ENCODE data around the gene TTC23.
"Not testable (repeated sequence)": the region's sequence is repeated elsewhere in the genome, so short reads cannot be mapped to it uniquely, and the experiment has no call there.

The TTC23 gene

DNA sequence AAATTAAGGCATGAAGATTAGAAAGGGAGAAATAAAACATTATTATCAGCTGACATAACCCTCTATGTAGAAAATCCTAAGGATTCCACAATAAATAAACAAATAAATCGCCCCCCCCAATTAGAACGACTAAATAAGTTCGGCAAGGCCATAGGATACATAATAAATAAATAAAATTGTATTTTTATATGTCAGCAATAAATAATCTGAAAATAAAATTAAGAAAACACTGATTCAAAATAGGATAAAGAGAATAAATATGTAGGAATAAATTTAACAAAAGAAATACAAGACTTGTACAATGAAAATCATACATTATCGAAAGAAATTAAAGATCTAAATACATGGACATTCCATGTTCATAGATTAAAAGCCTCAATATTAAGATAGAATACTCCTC is 5.1 kb downstream of the TTC23 start:
- DNase-seq (ENCODE audit: low spot score): no peak
- POLR2A ChIA-PET (ENCODE audit: low non-redundant PET): no interaction called here
- CTCF ChIA-PET: no interaction called here
- TF ChIP-seq, protein P1, sequence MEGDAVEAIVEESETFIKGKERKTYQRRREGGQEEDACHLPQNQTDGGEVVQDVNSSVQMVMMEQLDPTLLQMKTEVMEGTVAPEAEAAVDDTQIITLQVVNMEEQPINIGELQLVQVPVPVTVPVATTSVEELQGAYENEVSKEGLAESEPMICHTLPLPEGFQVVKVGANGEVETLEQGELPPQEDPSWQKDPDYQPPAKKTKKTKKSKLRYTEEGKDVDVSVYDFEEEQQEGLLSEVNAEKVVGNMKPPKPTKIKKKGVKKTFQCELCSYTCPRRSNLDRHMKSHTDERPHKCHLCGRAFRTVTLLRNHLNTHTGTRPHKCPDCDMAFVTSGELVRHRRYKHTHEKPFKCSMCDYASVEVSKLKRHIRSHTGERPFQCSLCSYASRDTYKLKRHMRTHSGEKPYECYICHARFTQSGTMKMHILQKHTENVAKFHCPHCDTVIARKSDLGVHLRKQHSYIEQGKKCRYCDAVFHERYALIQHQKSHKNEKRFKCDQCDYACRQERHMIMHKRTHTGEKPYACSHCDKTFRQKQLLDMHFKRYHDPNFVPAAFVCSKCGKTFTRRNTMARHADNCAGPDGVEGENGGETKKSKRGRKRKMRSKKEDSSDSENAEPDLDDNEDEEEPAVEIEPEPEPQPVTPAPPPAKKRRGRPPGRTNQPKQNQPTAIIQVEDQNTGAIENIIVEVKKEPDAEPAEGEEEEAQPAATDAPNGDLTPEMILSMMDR (conservative IDR thresholded peaks at IDR 0.05; ENCODE audit: low read depth): no peak
- no peak overlapping the region for H3K27ac ChIP-seq

GRCh38 chr15:99241752-99242151 is 7.6 kb downstream of the TTC23 start:
- POLR2A ChIA-PET (ENCODE audit: low non-redundant PET): no interaction called here

DNA sequence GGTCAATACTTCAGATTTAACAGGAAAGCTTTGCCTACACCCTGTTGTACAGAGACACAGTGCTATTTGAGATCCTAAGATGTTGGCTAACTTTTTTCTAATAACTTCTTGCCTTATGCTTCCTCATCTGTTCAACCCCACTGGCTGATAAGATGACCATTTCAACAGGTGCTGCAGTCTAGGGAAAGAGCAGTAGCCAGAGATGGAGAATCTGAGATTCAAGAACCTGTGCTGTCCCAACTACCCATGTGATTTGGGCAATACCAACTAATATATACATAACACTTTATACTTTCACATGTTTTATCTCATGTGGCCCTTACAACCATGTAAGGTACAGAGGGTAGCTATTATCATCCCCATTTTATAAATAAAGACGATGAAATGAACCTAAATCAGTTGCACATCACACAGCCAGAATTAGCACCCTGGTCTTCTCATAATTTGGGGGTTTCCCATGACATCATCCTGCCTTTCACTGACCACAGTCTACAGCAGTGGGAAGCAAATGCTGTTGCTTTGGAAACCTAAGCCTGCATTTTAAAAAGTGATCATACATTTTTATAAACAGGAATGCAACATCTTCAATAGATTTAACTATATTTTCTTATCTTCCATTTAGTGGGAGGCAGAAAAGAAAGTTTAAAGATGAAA is 9.7 kb downstream of the TTC23 start:
- TF ChIP-seq, protein P1 (conservative IDR thresholded peaks at IDR 0.05; ENCODE audit: low read depth): no peak
- DNase-seq (ENCODE audit: low spot score): no peak
- no peak overlapping the region for H3K27ac ChIP-seq
- ChIA-PET CTCF (interaction anchor here (0.9 kb wide), 1 partner anchor 140 kb away, joined by 4 read pairs; no protein-coding TSS in a partner anchor), POLR2A (ENCODE audit: low non-redundant PET) (no interaction called here)

More at GRCh38 chr15:99241752-99242151, 7.6 kb downstream of the TTC23 start:
- no peak overlapping the region for H3K27ac ChIP-seq
- TF ChIP-seq, protein P1 (conservative IDR thresholded peaks at IDR 0.05; ENCODE audit: low read depth): no peak
- CTCF ChIA-PET: no interaction called here
- no peak for DNase-seq (ENCODE audit: low spot score)

DNA sequence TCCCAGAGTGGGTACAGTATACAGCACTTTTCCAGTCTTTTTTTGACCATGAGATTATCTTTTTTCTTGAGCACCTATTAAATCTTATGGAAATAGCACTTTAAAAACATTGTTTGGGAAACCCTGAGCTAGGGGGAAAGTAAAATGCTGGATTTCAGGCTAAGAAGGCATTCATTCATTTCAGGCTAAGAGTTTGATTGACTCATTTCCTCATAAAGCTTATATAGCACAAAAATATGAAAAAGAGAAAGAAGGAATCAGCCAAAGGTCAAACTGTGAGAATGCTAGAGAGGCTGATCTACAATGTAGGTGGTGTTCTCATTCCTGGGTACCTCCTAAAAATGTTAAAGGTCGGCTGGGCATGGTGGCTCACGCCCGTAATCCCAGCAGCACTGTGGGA is 10.5 kb downstream of the TTC23 start:
- H3K27ac ChIP-seq: no peak overlapping the region
- no peak for DNase-seq (ENCODE audit: low spot score)
- ChIA-PET POLR2A (ENCODE audit: low non-redundant PET) (no interaction called here), CTCF (interaction anchor here (0.9 kb wide), 1 partner anchor 139 kb away, joined by 4 read pairs; no protein-coding TSS in a partner anchor)
- TF ChIP-seq, protein P1 (conservative IDR thresholded peaks at IDR 0.05; ENCODE audit: low read depth): no peak

DNA sequence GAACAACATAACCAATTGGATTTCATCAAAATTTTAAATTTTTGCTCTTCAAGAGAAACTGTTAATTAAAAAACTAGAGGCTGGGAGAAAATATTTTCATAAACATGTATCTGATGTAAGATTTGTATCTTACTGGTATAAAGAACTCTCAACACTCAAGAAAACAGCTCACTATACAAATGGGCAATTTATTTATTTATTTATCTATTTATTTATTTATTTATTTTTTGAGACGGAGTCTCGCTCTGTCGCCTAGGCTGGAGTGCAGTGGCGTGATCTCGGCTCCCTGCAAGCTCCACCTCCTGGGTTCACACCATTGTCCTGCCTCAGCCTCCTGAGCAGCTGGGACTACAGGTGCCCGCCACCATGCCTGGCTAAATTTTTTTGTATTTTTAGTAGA is 15.2 kb downstream of the TTC23 start:
- DNase-seq (ENCODE audit: low spot score); CTCF ChIA-PET; H3K27ac ChIP-seq; POLR2A ChIA-PET (ENCODE audit: low non-redundant PET): not testable (repeated sequence)

- POLR2A ChIA-PET (ENCODE audit: low non-redundant PET): no interaction called here
- CTCF ChIA-PET: no interaction called here
- TF ChIP-seq, protein P1 (conservative IDR thresholded peaks at IDR 0.05; ENCODE audit: low read depth): no peak
- DNase-seq (ENCODE audit: low spot score): no peak
- no peak overlapping the region for H3K27ac ChIP-seq
These were observed 16.6 kb downstream of the TTC23 start for GRCh38 chr15:99232740-99233139.

- H3K27ac ChIP-seq: no peak overlapping the region
- no peak for DNase-seq (ENCODE audit: low spot score)
- ChIA-PET POLR2A (ENCODE audit: low non-redundant PET) (no interaction called here), CTCF (interaction anchor here (1.4 kb wide), 1 partner anchor 130 kb away, joined by 4 read pairs; no protein-coding TSS in a partner anchor)
- TF ChIP-seq, protein P1 (conservative IDR thresholded peaks at IDR 0.05; ENCODE audit: low read depth): no peak
These were observed 18.5 kb downstream of the TTC23 start for GRCh38 chr15:99230867-99231266.

Measured in RWPE1 (cell line).